MM.1S (cell line): Measurements from ENCODE around the gene TXNDC15.

Source experiments
- DNase-seq: peaks from one replicate; pipeline ENCODE4 v3.0.0-alpha.2; 2015
- H2AFZ ChIP-seq: fragments of 300-600 bp; sonication (generic); 2 replicates; pipeline ENCODE4 v1.6.0; 2016; ENCODE audit warnings: antibody characterized with exemption, low read length
- H3F3A ChIP-seq: fragments of 300-600 bp; sonication (generic); 2 replicates; pipeline ENCODE4 v1.6.1; 2016; ENCODE audit warnings: mild to moderate bottlenecking, antibody characterized with exemption, low read length, moderate library complexity, mixed read lengths; ENCODE audit not compliant: insufficient read depth
- H3K27ac ChIP-seq: fragments of 300-600 bp; sonication (generic); 2 replicates; pipeline ENCODE4 v1.5.1; 2016; ENCODE audit warnings: mild to moderate bottlenecking, low read length
- H3K27me3 ChIP-seq: fragments of 300-600 bp; sonication (generic); replicated peaks from 2 replicates; pipeline ENCODE4 v1.6.0; 2016; ENCODE audit warnings: low read length; ENCODE audit not compliant: insufficient read depth
- H3K36me3 ChIP-seq: fragments of 300-600 bp; sonication (generic); replicated peaks from 2 replicates; pipeline ENCODE4 v1.6.1; 2016; ENCODE audit warnings: mild to moderate bottlenecking, low read length, mixed read lengths; ENCODE audit not compliant: insufficient read depth
- H3K4me1 ChIP-seq: fragments of 300-600 bp; sonication (generic); 2 replicates; pipeline ENCODE4 v1.6.1; 2016; ENCODE audit warnings: low read length, mixed read lengths
- H3K4me2 ChIP-seq: fragments of 300-600 bp; sonication (generic); 2 replicates; pipeline ENCODE4 v1.6.0; 2016; ENCODE audit warnings: low read depth, low read length
- H3K4me3 ChIP-seq: fragments of 300-600 bp; sonication (generic); 2 replicates; pipeline ENCODE4 v1.5.1; 2016; ENCODE audit warnings: low read length, mixed read lengths
- H3K79me2 ChIP-seq: fragments of 300-600 bp; sonication (generic); 2 replicates; pipeline ENCODE4 v1.6.1; 2016; ENCODE audit warnings: mixed run types, low read length, mixed read lengths
- H3K9ac ChIP-seq: fragments of 300-600 bp; sonication (generic); 2 replicates; pipeline ENCODE4 v1.6.1; 2016; ENCODE audit warnings: low read length, mixed read lengths
- H3K9me2 ChIP-seq: fragments of 300-600 bp; sonication (generic); replicated peaks from 2 replicates; pipeline ENCODE4 v1.6.1; 2016; ENCODE audit warnings: mild to moderate bottlenecking, low read length, mixed read lengths; ENCODE audit not compliant: insufficient read depth
- H3K9me3 ChIP-seq: fragments of 300-600 bp; sonication (generic); replicated peaks from 2 replicates; pipeline ENCODE4 v1.6.1; 2016; ENCODE audit warnings: mild to moderate bottlenecking, low read length, mixed read lengths; ENCODE audit not compliant: insufficient read depth
- H4K20me1 ChIP-seq: fragments of 300-600 bp; sonication (generic); 2 replicates; pipeline ENCODE4 v1.6.1; 2016; ENCODE audit warnings: mild to moderate bottlenecking, low read length, moderate library complexity, mixed read lengths; ENCODE audit not compliant: insufficient read depth
- CTCF ChIP-seq: fragments of 300-600 bp; sonication (generic); IDR thresholded peaks from 2 replicates; pipeline ENCODE4 v1.5.1; 2016; ENCODE audit warnings: antibody characterized with exemption, low read length, mixed read lengths
- EZH2 ChIP-seq: fragments of 300-600 bp; sonication (generic); optimal IDR thresholded peaks from 2 replicates; pipeline ENCODE3; 2017; ENCODE audit warnings: low read depth, mild to moderate bottlenecking, antibody characterized with exemption, low read length, mixed read lengths
- EZH2phosphoT487 ChIP-seq: fragments of 300-600 bp; sonication (generic); IDR thresholded peaks from 2 replicates; pipeline ENCODE4 v1.6.1; 2018; ENCODE audit warnings: antibody characterized with exemption, low read length

The TXNDC15 gene

DNA sequence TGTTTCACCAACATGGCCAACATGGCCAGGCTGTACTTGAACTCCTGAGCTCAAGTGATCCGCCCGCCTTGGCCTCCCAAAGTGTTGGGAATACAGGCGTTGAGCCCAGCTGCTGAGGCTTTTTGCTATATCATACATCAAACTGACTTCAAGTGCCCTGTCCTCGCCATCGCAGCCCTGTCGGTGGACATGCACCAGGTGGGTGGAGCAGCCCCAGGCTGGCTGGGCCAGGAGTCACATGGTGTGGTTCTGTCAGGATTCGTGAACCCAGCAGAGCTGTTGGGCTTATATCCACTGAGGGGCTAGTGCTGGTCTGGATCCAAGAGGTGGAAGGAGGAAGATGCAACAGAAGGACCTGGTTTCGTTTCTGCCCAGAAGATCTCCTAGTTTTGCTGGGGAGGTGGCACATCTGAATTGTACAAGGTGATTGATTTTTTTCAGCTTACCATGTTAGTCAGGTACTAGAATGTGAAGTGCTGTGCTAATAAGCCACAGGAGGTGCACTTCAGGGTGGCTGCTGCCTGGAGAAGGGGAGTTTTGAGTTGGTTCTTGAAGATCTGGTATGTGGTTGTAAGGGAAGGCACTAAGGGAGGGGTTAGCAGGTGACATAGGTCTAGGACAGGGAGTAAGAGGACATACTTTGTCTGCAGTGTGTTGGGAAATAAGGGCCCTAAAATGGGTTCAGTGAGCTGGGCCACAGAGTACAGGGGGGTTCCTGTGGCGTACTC lies 46.8 kb downstream of the TXNDC15 start:
- no peak for DNase-seq
- no peaks in the 10 kb centered on the region for H3K79me2 ChIP-seq
- H3F3A ChIP-seq = no peaks in the 10 kb centered on the region
- H3K27ac ChIP-seq = no peak overlapping the region
- no peaks in the 10 kb centered on the region for H3K27me3 ChIP-seq
- H4K20me1 ChIP-seq = no peaks in the 10 kb centered on the region
- H3K9me2 ChIP-seq = no peaks in the 10 kb centered on the region
- H2AFZ ChIP-seq = no peak overlapping the region
- no peak overlapping the region for H3K4me3 ChIP-seq
- no peak for TF ChIP-seq EZH2phosphoT487
- no peaks in the 10 kb centered on the region for H3K4me1 ChIP-seq
- H3K9ac ChIP-seq = no peak overlapping the region
- H3K9me3 ChIP-seq = no peaks in the 10 kb centered on the region
- 0 out of 2 replicates have a peak, but pooled peaks cover 8% of the 10 kb centered on the region for H3K36me3 ChIP-seq
- no peak overlapping the region for H3K4me2 ChIP-seq

GRCh38 chr5:134932508-134932907 lies 58.3 kb downstream of the TXNDC15 start:
- no peak for DNase-seq
- H2AFZ ChIP-seq = no peak overlapping the region
- H3K9ac ChIP-seq = no peak overlapping the region
- no peaks in the 10 kb centered on the region for H3K27me3 ChIP-seq
- no peaks in the 10 kb centered on the region for H3K4me1 ChIP-seq
- no peaks in the 10 kb centered on the region for H3K79me2 ChIP-seq
- H4K20me1 ChIP-seq = no peaks in the 10 kb centered on the region
- H3K27ac ChIP-seq = no peak overlapping the region
- H3F3A ChIP-seq = no peaks in the 10 kb centered on the region
- no peaks in the 10 kb centered on the region for H3K36me3 ChIP-seq
- no peaks in the 10 kb centered on the region for H3K9me3 ChIP-seq
- TF ChIP-seq EZH2 (no peak), CTCF (no peak), EZH2phosphoT487 (no peak)
- no peak overlapping the region for H3K4me3 ChIP-seq
- H3K9me2 ChIP-seq = no peaks in the 10 kb centered on the region
- H3K4me2 ChIP-seq = no peak overlapping the region

GRCh38 chr5:134934202-134934601 lies 60.0 kb downstream of the TXNDC15 start:
- H3K27ac ChIP-seq = no peak overlapping the region
- DNase-seq = no peak

More at GRCh38 chr5:134934202-134934601, 60.0 kb downstream of the TXNDC15 start:
- Histone ChIP-seq H3K9me3 (no peaks in the 10 kb centered on the region), H3K4me2 (no peak overlapping the region), H3F3A (no peaks in the 10 kb centered on the region), H3K9ac (no peak overlapping the region), H3K9me2 (no peaks in the 10 kb centered on the region), H3K79me2 (no peaks in the 10 kb centered on the region), H3K4me3 (no peak overlapping the region), H3K4me1 (peaks cover 2% of the 10 kb centered on the region), H3K36me3 (no peaks in the 10 kb centered on the region), H4K20me1 (no peaks in the 10 kb centered on the region), H3K27me3 (no peaks in the 10 kb centered on the region), H2AFZ (no peak overlapping the region)
- TF ChIP-seq EZH2phosphoT487 = no peak
- no peak for TF ChIP-seq EZH2
- no peak for TF ChIP-seq CTCF
